ENCODE measurements around the gene TUBD1. TPM values are rescaled to one million over a fixed set of nuclear protein-coding genes. Genes with fewer than 3 reads are reported as not detected.

Gene TUBD1
- total and polyA plus RNA-seq, 8 donors: 7.4 to 24.2 (median 19.4) TPM

DNA sequence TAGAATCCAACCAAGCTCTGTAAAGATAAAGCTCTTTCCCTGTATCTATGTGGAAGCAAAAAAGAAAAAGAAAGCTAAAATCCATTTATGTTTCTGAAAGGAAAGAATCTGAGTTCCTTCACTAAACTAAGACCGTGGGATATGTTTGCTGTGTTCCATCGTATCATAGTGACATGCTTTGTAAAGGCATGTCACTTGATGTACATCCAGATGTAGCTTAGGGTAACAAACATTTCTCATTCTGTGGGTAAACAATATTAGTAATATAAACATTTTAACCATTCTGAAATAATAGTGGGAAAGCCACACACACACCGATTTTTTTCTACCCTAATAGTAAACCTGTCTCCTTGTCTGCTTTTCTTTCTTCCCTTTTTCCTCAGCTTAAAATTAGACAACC, 78.1 kb downstream of the TUBD1 start:
- Histone ChIP-seq H3K27ac (peak overlapping the region in 1 of 2 donors; percentile 2), H3K9me3 (no peaks in the 10 kb centered on the region), H3K27me3 (no peaks in the 10 kb centered on the region), H3K4me3 (no peak overlapping the region), H3K4me1 (peaks cover 0 to 15% of the 10 kb centered on the region in 2 donors), H3K36me3 (peaks cover 0 to 42% of the 10 kb centered on the region in 2 donors)
- no peak for TF ChIP-seq CTCF (IDR thresholded peaks at IDR 0.05)
- no peak for DNase-seq
- intact Hi-C loops (cut with DNase I): no loop called here
- ATAC-seq: no peak

GRCh38 chr17:59814276-59814675, 78.5 kb downstream of the TUBD1 start:
- Histone ChIP-seq H3K27me3 (no peaks in the 10 kb centered on the region), H3K36me3 (peaks cover 0 to 39% of the 10 kb centered on the region in 2 donors), H3K27ac (peak overlapping the region in 1 of 2 donors; percentile 2), H3K4me1 (peaks cover 0 to 15% of the 10 kb centered on the region in 2 donors), H3K9me3 (no peaks in the 10 kb centered on the region), H3K4me3 (no peak overlapping the region)
- DNase-seq (no peak), ATAC-seq (no peak)
- intact Hi-C loops (cut with DNase I): no loop called here
- no peak for TF ChIP-seq CTCF (IDR thresholded peaks at IDR 0.05)

DNA sequence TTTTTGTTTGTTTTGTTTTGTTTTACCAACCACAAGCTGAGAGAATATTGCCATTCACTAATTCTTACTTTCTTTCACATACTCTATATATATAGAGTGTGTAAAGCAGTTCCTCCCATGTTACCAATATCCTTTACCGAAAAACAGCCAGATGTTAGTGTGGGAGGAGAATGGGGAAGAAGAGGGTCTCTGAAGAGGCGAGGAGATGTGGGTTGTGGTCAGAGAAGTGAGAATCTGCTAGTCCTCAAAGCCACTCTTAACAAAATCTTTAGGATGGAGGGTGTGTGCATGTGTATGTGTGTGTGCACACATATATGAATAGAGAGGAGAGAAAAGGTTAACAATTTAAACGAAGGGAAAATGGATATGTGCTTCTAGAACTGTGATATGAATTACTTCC, 80.6 kb downstream of the TUBD1 start:
- no peak for ATAC-seq
- Histone ChIP-seq H3K36me3 (peaks cover 0 to 30% of the 10 kb centered on the region in 2 donors), H3K9me3 (no peaks in the 10 kb centered on the region), H3K27ac (no peak overlapping the region), H3K27me3 (no peaks in the 10 kb centered on the region), H3K4me1 (peaks cover 0 to 25% of the 10 kb centered on the region in 2 donors), H3K4me3 (no peak overlapping the region)
- no peak for DNase-seq
- TF ChIP-seq CTCF (IDR thresholded peaks at IDR 0.05): no peak
- intact Hi-C loops (cut with DNase I): no loop called here

GRCh38 chr17:59811209-59811608, 81.5 kb downstream of the TUBD1 start:
- peaks cover 0 to 23% of the 10 kb centered on the region in 2 donors for H3K4me1 ChIP-seq
- no peaks in the 10 kb centered on the region for H3K27me3 ChIP-seq
- H3K9me3 ChIP-seq: no peaks in the 10 kb centered on the region
- peak overlapping the region in 1 of 2 donors; percentile 39 for H3K27ac ChIP-seq
- ATAC-seq: no peak
- no peak for DNase-seq
- peaks cover 0 to 30% of the 10 kb centered on the region in 2 donors for H3K36me3 ChIP-seq
- H3K4me3 ChIP-seq: no peak overlapping the region
- intact Hi-C loops (cut with DNase I): no loop called here
- TF ChIP-seq CTCF (IDR thresholded peaks at IDR 0.05): no peak

DNA sequence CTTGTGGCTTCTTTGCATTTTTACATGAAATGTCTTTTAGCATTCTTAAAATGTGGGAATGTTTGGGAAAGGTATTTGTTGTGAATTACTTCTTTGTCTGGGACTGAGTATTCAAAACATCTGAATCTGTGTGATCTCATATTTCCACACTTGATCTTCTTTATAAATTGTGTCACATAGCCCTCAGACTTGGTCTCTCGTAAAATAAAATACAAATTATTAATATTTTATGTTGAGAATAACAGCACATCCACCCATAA, 81.9 kb downstream of the TUBD1 start:
- Histone ChIP-seq H3K4me1 (peaks cover 0 to 22% of the 10 kb centered on the region in 2 donors), H3K36me3 (peaks cover 0 to 30% of the 10 kb centered on the region in 2 donors), H3K27me3 (no peaks in the 10 kb centered on the region), H3K27ac (peak overlapping the region in 1 of 2 donors; percentile 39), H3K9me3 (no peaks in the 10 kb centered on the region), H3K4me3 (no peak overlapping the region)
- DNase-seq: no peak
- TF ChIP-seq CTCF (IDR thresholded peaks at IDR 0.05): no peak
- ATAC-seq: no peak
- intact Hi-C loops (cut with DNase I): no loop called here

Small RNA genes lying within 50 kb of the gene (microRNA-seq; reads per million reads assigned to microRNA genes)
- 191,193 to 398,732 reads per million in 2 donors for gene MIR21

Other genes with a start within 250 kb of the TUBD1 start
- 10 to 100 TPM; 15.4 to 23.9 TPM for gene PTRH2, start 185.5 kb downstream of the TUBD1 start, total RNA-seq
- gene PTRH2, start 185.5 kb downstream of the TUBD1 start, polyA plus RNA-seq (ENCODE audit: insufficient read length in 6 of 6): 10 to 100 TPM; 18.5 to 24.2 (median 22.3) TPM
- 100 to 1,000 TPM; 306 to 343 TPM for gene VMP1, start 185.3 kb downstream of the TUBD1 start, total RNA-seq
- gene VMP1, start 185.3 kb downstream of the TUBD1 start, polyA plus RNA-seq (ENCODE audit: insufficient read length in 6 of 6): 100 to 1,000 TPM in 5 of 6 donors, 10 to 100 TPM in 1; 98.2 to 154 (median 124) TPM
- gene RPS6KB1, start 178 bp upstream of the TUBD1 start, total RNA-seq: 10 to 100 TPM; 26.4 to 30.3 TPM
- 10 to 100 TPM; 39.9 to 55.6 (median 44.0) TPM for gene RPS6KB1, start 178 bp upstream of the TUBD1 start, polyA plus RNA-seq (ENCODE audit: insufficient read length in 6 of 6)
- gene RNFT1, start 71.8 kb upstream of the TUBD1 start, total RNA-seq: 10 to 100 TPM; 28.1 to 28.2 TPM
- gene RNFT1, start 71.8 kb upstream of the TUBD1 start, polyA plus RNA-seq (ENCODE audit: insufficient read length in 6 of 6): 10 to 100 TPM; 31.6 to 41.5 (median 36.3) TPM
- gene HEATR6, start 186.0 kb upstream of the TUBD1 start, total RNA-seq: 10 to 100 TPM; 20.8 TPM
- 10 to 100 TPM; 23.8 to 27.9 (median 25.1) TPM for gene HEATR6, start 186.0 kb upstream of the TUBD1 start, polyA plus RNA-seq (ENCODE audit: insufficient read length in 6 of 6)

Data from left lung (tissue), 10 donors.